Body of pancreas (tissue), 4 donors: ENCODE measurements around the gene ADGRE3.

Experiments used
- POLR2A ChIP-seq, 3 donors: fragments of 450-650 bp; IDR thresholded peaks; one replicate each; pipeline ENCODE4 v1.6.1; 2016; ENCODE audit warnings: antibody characterized with exemption in 3 of 3, mild to moderate bottlenecking in 2 of 3
- TF ChIP-seq, protein P1 (sequence below), 7 experiments: fragments of 450-650 bp in 4 of 7; fragments of 200-600 bp in 3 of 7; sonication (generic) in 3 of 7; IDR thresholded peaks; one replicate each; pipeline ENCODE4 v1.5.1; 2016 to 2019; ENCODE audit warnings: antibody characterized with exemption in 7 of 7

DNA sequence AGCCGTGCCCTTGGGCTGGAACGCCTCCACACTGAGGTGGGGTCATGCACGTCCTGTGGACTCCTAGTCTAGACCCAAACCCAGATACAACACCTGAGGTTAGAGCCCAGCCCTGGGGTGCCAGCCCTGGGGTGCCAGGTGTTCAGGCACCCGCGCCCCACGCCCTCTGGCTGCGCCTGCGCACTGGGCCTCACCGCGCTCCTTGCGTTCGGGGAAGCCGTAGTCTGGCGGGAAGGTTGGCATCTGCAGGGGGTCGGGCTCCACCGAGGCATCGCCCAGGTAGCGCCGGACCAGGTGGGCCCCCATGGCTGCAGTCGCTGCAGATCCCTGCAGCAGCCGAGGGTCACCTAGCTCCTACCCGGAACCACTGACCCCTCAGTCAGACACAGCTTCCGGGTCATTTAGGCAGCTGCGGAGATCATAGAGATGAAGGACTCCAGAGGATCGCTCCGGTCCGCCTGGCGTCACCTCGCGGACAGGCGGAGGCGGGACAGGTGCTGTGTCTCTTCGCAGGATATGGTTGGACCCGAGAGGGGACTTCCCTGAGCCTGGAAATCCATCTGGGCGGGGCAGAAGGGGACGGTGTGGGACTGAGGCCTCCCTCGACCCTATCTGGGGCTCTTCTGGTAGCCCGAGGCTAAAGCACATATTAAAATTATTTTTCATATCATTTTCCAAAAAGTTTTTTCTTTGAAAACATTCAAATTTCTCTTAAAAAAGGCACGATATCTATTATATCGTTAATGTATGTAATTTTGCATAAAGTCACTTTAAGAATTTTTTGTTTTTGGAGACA lies 102.8 kb downstream of the ADGRE3 start, which contains the start of gene NDUFB7:
- peak in 2 of 3 donors; percentile 72 to 73 for TF ChIP-seq POLR2A (IDR thresholded peaks at IDR 0.05)
- TF ChIP-seq, protein P1, sequence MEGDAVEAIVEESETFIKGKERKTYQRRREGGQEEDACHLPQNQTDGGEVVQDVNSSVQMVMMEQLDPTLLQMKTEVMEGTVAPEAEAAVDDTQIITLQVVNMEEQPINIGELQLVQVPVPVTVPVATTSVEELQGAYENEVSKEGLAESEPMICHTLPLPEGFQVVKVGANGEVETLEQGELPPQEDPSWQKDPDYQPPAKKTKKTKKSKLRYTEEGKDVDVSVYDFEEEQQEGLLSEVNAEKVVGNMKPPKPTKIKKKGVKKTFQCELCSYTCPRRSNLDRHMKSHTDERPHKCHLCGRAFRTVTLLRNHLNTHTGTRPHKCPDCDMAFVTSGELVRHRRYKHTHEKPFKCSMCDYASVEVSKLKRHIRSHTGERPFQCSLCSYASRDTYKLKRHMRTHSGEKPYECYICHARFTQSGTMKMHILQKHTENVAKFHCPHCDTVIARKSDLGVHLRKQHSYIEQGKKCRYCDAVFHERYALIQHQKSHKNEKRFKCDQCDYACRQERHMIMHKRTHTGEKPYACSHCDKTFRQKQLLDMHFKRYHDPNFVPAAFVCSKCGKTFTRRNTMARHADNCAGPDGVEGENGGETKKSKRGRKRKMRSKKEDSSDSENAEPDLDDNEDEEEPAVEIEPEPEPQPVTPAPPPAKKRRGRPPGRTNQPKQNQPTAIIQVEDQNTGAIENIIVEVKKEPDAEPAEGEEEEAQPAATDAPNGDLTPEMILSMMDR (IDR thresholded peaks at IDR 0.05) = peak; percentile 45 to 91 (median 70)
